Measurements from ENCODE around the gene SOX13. TPM values are rescaled to one million over a fixed set of nuclear protein-coding genes. Genes with fewer than 3 reads are reported as not detected.

SOX13 gene
- total RNA-seq (2022; extraction: Qiagen RNA extraction), result 18.7 to 22.9 TPM (median 20.9 TPM) in 5 replicates

GRCh38 chr1:204072931-204073836 is at the start of gene SOX13:
SOX13 (plus strand) TSS chr1:204073115; CDS start chr1:204112916, 39,801 bp downstream.

GRCh38 chr1:204151552-204152309 is 78.8 kb downstream of the SOX13 start, which contains the start of gene ETNK2:
ETNK2 (minus strand) TSS chr1:204152044; CDS start chr1:204151852, 192 bp downstream.

GRCh38 chr1:204166219-204166618 is 93.3 kb downstream of the SOX13 start, which contains the start of gene REN:
REN (minus strand) TSS chr1:204166337; CDS start chr1:204166293, 44 bp downstream.

Other genes starting within 250 kb of the SOX13 start
- gene SNRPE, start 211.5 kb upstream of the SOX13 start, total RNA-seq (2022; extraction: Qiagen RNA extraction), result 152 to 265 TPM (median 251 TPM) in 5 replicates
- 14.9 to 18.5 TPM (median 15.9 TPM) in 5 replicates for gene ETNK2, start 78.9 kb downstream of the SOX13 start, total RNA-seq (2022; extraction: Qiagen RNA extraction)
- gene REN, start 93.2 kb downstream of the SOX13 start, total RNA-seq (2022; extraction: Qiagen RNA extraction), result 0.07 to 0.09 TPM in 2 of 5 replicates, not detected in the others
- 0.24 to 0.97 TPM (median 0.43 TPM) in 5 replicates for gene KISS1, start 123.4 kb downstream of the SOX13 start, total RNA-seq (2022; extraction: Qiagen RNA extraction)
- 3.2 to 6.6 TPM (median 4.6 TPM) in 5 replicates for gene GOLT1A, start 140.9 kb downstream of the SOX13 start, total RNA-seq (2022; extraction: Qiagen RNA extraction)